Measurements from ENCODE around the gene POU1F1. TPM values are rescaled to one million over a fixed set of nuclear protein-coding genes. Genes with fewer than 3 reads are reported as not detected.

The POU1F1 gene
- total RNA-seq, 1 donor from 2014 or later: not detected

- intact Hi-C loops (cut with micrococcal nuclease): no loop called here
- no peak for DNase-seq
- Mint-ChIP-seq H3K4me3 (no peak overlapping the region), H3K4me1 (peaks cover 10% of the 10 kb centered on the region), H3K36me3 (ENCODE audit: low read depth) (peaks cover 13% of the 10 kb centered on the region), H3K27ac (no peak overlapping the region), H3K9me3 (no peaks in the 10 kb centered on the region), H3K27me3 (no peaks in the 10 kb centered on the region)
These were observed 42.6 kb downstream of the POU1F1 start for GRCh38 chr3:87233805-87234204.

GRCh38 chr3:87229113-87229512 lies 47.3 kb downstream of the POU1F1 start:
- Mint-ChIP-seq H3K27ac (no peak overlapping the region), H3K4me3 (no peak overlapping the region), H3K36me3 (ENCODE audit: low read depth) (peaks cover 15% of the 10 kb centered on the region), H3K9me3 (no peaks in the 10 kb centered on the region), H3K4me1 (peaks cover 33% of the 10 kb centered on the region), H3K27me3 (peaks cover 17% of the 10 kb centered on the region)
- intact Hi-C loops (cut with micrococcal nuclease): loop anchor here (10.0 kb wide), 1 partner anchor 926 kb away; no protein-coding TSS in a partner anchor
- DNase-seq: no peak

GRCh38 chr3:87228316-87228715 lies 48.1 kb downstream of the POU1F1 start:
- Mint-ChIP-seq H3K4me1 (peaks cover 33% of the 10 kb centered on the region), H3K36me3 (ENCODE audit: low read depth) (peaks cover 15% of the 10 kb centered on the region), H3K9me3 (no peaks in the 10 kb centered on the region), H3K4me3 (peak overlapping the region; percentile 100), H3K27ac (no peak overlapping the region), H3K27me3 (peaks cover 17% of the 10 kb centered on the region)
- intact Hi-C loops (cut with micrococcal nuclease): loop anchor here (10.0 kb wide), 1 partner anchor 926 kb away; no protein-coding TSS in a partner anchor
- no peak for DNase-seq

GRCh38 chr3:87227835-87228144 lies 48.6 kb downstream of the POU1F1 start:
- Mint-ChIP-seq H3K4me3 (peak overlapping the region; percentile 100), H3K9me3 (peaks cover 3% of the 10 kb centered on the region), H3K27me3 (peaks cover 22% of the 10 kb centered on the region), H3K36me3 (ENCODE audit: low read depth) (peaks cover 13% of the 10 kb centered on the region), H3K4me1 (peaks cover 33% of the 10 kb centered on the region), H3K27ac (peak overlapping the region; percentile 98)
- no peak for DNase-seq
- intact Hi-C loops (cut with micrococcal nuclease): loop anchor here (1.0 to 10.0 kb wide), 3 partner anchors 106 to 927 kb away; partner anchors contain the start of genes CGGBP1 and ZNF654

- H3K27ac Mint-ChIP-seq: peak within 1 kb of the TSS; percentile 98
- H3K4me3 Mint-ChIP-seq: peak within 1 kb of the TSS; percentile 100
- intact Hi-C loops (cut with micrococcal nuclease): loop anchor here (1.0 to 10.0 kb wide), 3 partner anchors 106 to 928 kb away; partner anchors contain the start of genes CGGBP1 and ZNF654
- peaks cover 25% of the 10 kb centered on the region for H3K27me3 Mint-ChIP-seq
- H3K9me3 Mint-ChIP-seq: peaks cover 4% of the 10 kb centered on the region
- peak; percentile 97 for DNase-seq
- H3K4me1 Mint-ChIP-seq: peaks cover 33% of the 10 kb centered on the region
- H3K36me3 Mint-ChIP-seq (ENCODE audit: low read depth): peaks cover 13% of the 10 kb centered on the region
These were observed 49.1 kb downstream of the POU1F1 start, which contains the start of gene CHMP2B for GRCh38 chr3:87227104-87227834. Gene CHMP2B, plus strand, starts transcription at chr3:87227309. Its CDS starts 214 bp downstream, at chr3:87227523.

GRCh38 chr3:87225659-87226058 lies 50.7 kb downstream of the POU1F1 start:
- Mint-ChIP-seq H3K9me3 (peaks cover 4% of the 10 kb centered on the region), H3K36me3 (ENCODE audit: low read depth) (peaks cover 4% of the 10 kb centered on the region), H3K27me3 (peaks cover 33% of the 10 kb centered on the region), H3K4me1 (peaks cover 31% of the 10 kb centered on the region), H3K4me3 (peak overlapping the region; percentile 55), H3K27ac (no peak overlapping the region)
- DNase-seq: no peak
- intact Hi-C loops (cut with micrococcal nuclease): loop anchor here (2.0 to 10.0 kb wide), 2 partner anchors 833 to 929 kb away; partner anchors contain the start of genes CGGBP1 and ZNF654

- H3K9me3 Mint-ChIP-seq: peaks cover 4% of the 10 kb centered on the region
- H3K36me3 Mint-ChIP-seq (ENCODE audit: low read depth): no peaks in the 10 kb centered on the region
- H3K4me3 Mint-ChIP-seq: no peak overlapping the region
- DNase-seq: no peak
- H3K27me3 Mint-ChIP-seq: peaks cover 37% of the 10 kb centered on the region
- intact Hi-C loops (cut with micrococcal nuclease): loop anchor here (10.0 kb wide), 1 partner anchor 935 kb away; no protein-coding TSS in a partner anchor
- no peak overlapping the region for H3K27ac Mint-ChIP-seq
- H3K4me1 Mint-ChIP-seq: no peaks in the 10 kb centered on the region
These were observed 56.8 kb downstream of the POU1F1 start for GRCh38 chr3:87219611-87220010.

GRCh38 chr3:87218560-87218959 lies 57.8 kb downstream of the POU1F1 start:
- H3K9me3 Mint-ChIP-seq: peaks cover 4% of the 10 kb centered on the region
- DNase-seq: no peak
- no peak overlapping the region for H3K4me3 Mint-ChIP-seq
- H3K36me3 Mint-ChIP-seq (ENCODE audit: low read depth): no peaks in the 10 kb centered on the region
- intact Hi-C loops (cut with micrococcal nuclease): no loop called here
- H3K27me3 Mint-ChIP-seq: peaks cover 37% of the 10 kb centered on the region
- H3K4me1 Mint-ChIP-seq: no peaks in the 10 kb centered on the region
- no peak overlapping the region for H3K27ac Mint-ChIP-seq

Other genes with a start within 250 kb of the POU1F1 start
- 25.3 and 27.2 TPM in 2 replicates for gene CHMP2B, start 49.3 kb downstream of the POU1F1 start, total RNA-seq